Parathyroid adenoma (tissue), 2 donors: ENCODE data around the gene PRKAR1A.

Experiments used
- H2AFZ ChIP-seq: fragments of 300-600 bp; sonication (generic); one replicate; pipeline ENCODE4 v1.7.0; 2017; ENCODE audit warnings: antibody characterized with exemption, mild to moderate bottlenecking
- H3K27ac ChIP-seq: fragments of 300-600 bp; sonication (generic); one replicate; pipeline ENCODE4 v1.7.0; 2017
- H3K27me3 ChIP-seq: fragments of 300-600 bp; sonication (generic); one replicate; pipeline ENCODE4 v1.7.0; 2017; ENCODE audit warnings: low read length; ENCODE audit not compliant: control insufficient read depth, insufficient read depth
- H3K36me3 ChIP-seq: fragments of 300-600 bp; sonication (generic); one replicate; pipeline ENCODE4 v1.7.0; 2017; ENCODE audit warnings: low read length; ENCODE audit not compliant: control insufficient read depth, insufficient read depth
- H3K4me1 ChIP-seq: fragments of 300-600 bp; sonication (generic); one replicate; pipeline ENCODE4 v1.7.0; 2017; ENCODE audit warnings: control low read depth
- H3K4me2 ChIP-seq: fragments of 300-600 bp; sonication (generic); one replicate; pipeline ENCODE4 v1.7.0; 2017; ENCODE audit warnings: low read length
- H3K4me3 ChIP-seq: fragments of 300-600 bp; sonication (generic); one replicate; pipeline ENCODE4 v1.7.0; 2017; ENCODE audit warnings: low read depth, low read length
- H3K79me2 ChIP-seq: fragments of 300-600 bp; sonication (generic); one replicate; pipeline ENCODE4 v1.7.0; 2017; ENCODE audit warnings: control low read depth
- H3K9ac ChIP-seq: fragments of 300-600 bp; sonication (generic); one replicate; pipeline ENCODE4 v1.7.0; 2017; ENCODE audit warnings: mild to moderate bottlenecking
- H3K9me3 ChIP-seq: fragments of 300-600 bp; sonication (generic); one replicate; pipeline ENCODE4 v1.7.0; 2017; ENCODE audit warnings: low read length; ENCODE audit not compliant: control insufficient read depth
- CTCF ChIP-seq: fragments of 300-600 bp; sonication (generic); IDR thresholded peaks from one replicate; pipeline ENCODE4 v1.7.0; 2017; ENCODE audit warnings: antibody characterized with exemption, mild to moderate bottlenecking
- donor health status: primary hyperparathyroidism.

Gene PRKAR1A

GRCh38 chr17:68539548-68540467, 27.6 kb downstream of the PRKAR1A start:
- no peak overlapping the region for H3K27ac ChIP-seq
- no peak overlapping the region for H2AFZ ChIP-seq
- H3K4me3 ChIP-seq = no peak overlapping the region
- H3K4me2 ChIP-seq = no peak overlapping the region
- peak; percentile 42 for TF ChIP-seq CTCF
- H3K79me2 ChIP-seq = no peaks in the 10 kb centered on the region
- H3K4me1 ChIP-seq = no peaks in the 10 kb centered on the region
- H3K9me3 ChIP-seq = no peaks in the 10 kb centered on the region
- H3K27me3 ChIP-seq = no peaks in the 10 kb centered on the region
- no peaks in the 10 kb centered on the region for H3K36me3 ChIP-seq
- no peak overlapping the region for H3K9ac ChIP-seq

DNA sequence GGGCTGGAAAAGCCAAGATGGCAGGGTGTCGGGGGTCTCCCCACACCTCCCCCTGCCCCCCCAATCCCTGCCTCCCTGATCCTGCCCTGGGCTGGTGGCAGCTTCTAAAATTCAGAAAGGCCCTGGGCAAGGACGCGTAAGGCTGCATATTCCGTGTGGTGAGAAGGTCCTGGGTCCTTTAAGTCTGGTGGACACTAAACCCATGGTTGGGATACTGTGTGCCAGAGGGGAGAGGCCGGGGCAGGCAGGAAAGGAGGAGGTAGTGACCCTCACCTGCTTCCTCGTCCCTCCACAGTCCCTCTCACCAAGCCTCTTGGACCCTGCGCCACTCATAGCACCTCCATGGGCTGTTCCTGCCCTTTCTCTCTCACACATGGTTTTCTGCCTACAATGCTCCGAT, 28.8 kb downstream of the PRKAR1A start:
- no peaks in the 10 kb centered on the region for H3K79me2 ChIP-seq
- H3K4me1 ChIP-seq = no peaks in the 10 kb centered on the region
- H3K27ac ChIP-seq = no peak overlapping the region
- H3K36me3 ChIP-seq = no peaks in the 10 kb centered on the region
- H3K9ac ChIP-seq = no peak overlapping the region
- no peak for TF ChIP-seq CTCF
- no peak overlapping the region for H3K4me2 ChIP-seq
- H2AFZ ChIP-seq = no peak overlapping the region
- no peaks in the 10 kb centered on the region for H3K9me3 ChIP-seq
- H3K27me3 ChIP-seq = no peaks in the 10 kb centered on the region
- H3K4me3 ChIP-seq = no peak overlapping the region

GRCh38 chr17:68541816-68542215, 29.6 kb downstream of the PRKAR1A start:
- H3K36me3 ChIP-seq = no peaks in the 10 kb centered on the region
- no peak overlapping the region for H3K4me3 ChIP-seq
- no peak for TF ChIP-seq CTCF
- no peak overlapping the region for H2AFZ ChIP-seq
- H3K27me3 ChIP-seq = no peaks in the 10 kb centered on the region
- H3K9ac ChIP-seq = no peak overlapping the region
- H3K9me3 ChIP-seq = no peaks in the 10 kb centered on the region
- H3K4me2 ChIP-seq = no peak overlapping the region
- H3K4me1 ChIP-seq = no peaks in the 10 kb centered on the region
- no peak overlapping the region for H3K27ac ChIP-seq
- no peaks in the 10 kb centered on the region for H3K79me2 ChIP-seq

GRCh38 chr17:68542698-68543463, 30.7 kb downstream of the PRKAR1A start:
- TF ChIP-seq CTCF = no peak
- Histone ChIP-seq H3K4me1 (no peaks in the 10 kb centered on the region), H3K27me3 (no peaks in the 10 kb centered on the region), H3K4me3 (no peak overlapping the region), H3K79me2 (no peaks in the 10 kb centered on the region), H3K36me3 (no peaks in the 10 kb centered on the region), H3K9ac (no peak overlapping the region), H2AFZ (no peak overlapping the region), H3K9me3 (no peaks in the 10 kb centered on the region), H3K4me2 (no peak overlapping the region), H3K27ac (no peak overlapping the region)
